HTERT RPE-1 (cell line): ENCODE data around the gene RANBP3.
"Not testable (repeated sequence)": the region's sequence is repeated elsewhere in the genome, so short reads cannot be mapped to it uniquely, and the experiment has no call there.

ENCODE experiments used
- in situ Hi-C: fragments of 300-500 bp; cut with MboI; formaldehyde crosslinking; loops from 4 replicates; pipeline ENCODE4 v1.14.3; 2020; ENCODE audit warnings: low sequenced_read_pairs

The RANBP3 gene

GRCh38 chr19:5977785-5978605 lies at the start of gene RANBP3:
TSS of gene RANBP3 (minus strand) at chr19:5978140. CDS start at chr19:5978082, 58 bp downstream.
- in situ Hi-C loops, result no loop called here

- in situ Hi-C loops, result no loop called here
Observed at GRCh38 chr19:6026390-6027227, 48.7 kb upstream of the RANBP3 start.

GRCh38 chr19:6024756-6025155 lies 46.8 kb upstream of the RANBP3 start:
- in situ Hi-C loops, result not testable (repeated sequence)

- in situ Hi-C loops, result no loop called here
Observed at GRCh38 chr19:6023936-6024335, 46.0 kb upstream of the RANBP3 start.

- in situ Hi-C loops, result no loop called here
Observed at GRCh38 chr19:6023085-6023682, 45.2 kb upstream of the RANBP3 start.

GRCh38 chr19:6022570-6023064 lies 44.7 kb upstream of the RANBP3 start:
- in situ Hi-C loops, result no loop called here

GRCh38 chr19:6021878-6022569 lies 44.1 kb upstream of the RANBP3 start:
- in situ Hi-C loops, result no loop called here

- in situ Hi-C loops, result no loop called here
Observed at GRCh38 chr19:6020972-6021805, 43.2 kb upstream of the RANBP3 start.

GRCh38 chr19:6020166-6020882 lies 42.4 kb upstream of the RANBP3 start:
- in situ Hi-C loops, result no loop called here

- in situ Hi-C loops, result no loop called here
Observed at GRCh38 chr19:6018786-6019185, 40.8 kb upstream of the RANBP3 start.

GRCh38 chr19:6017576-6017975 lies 39.6 kb upstream of the RANBP3 start:
- in situ Hi-C loops, result no loop called here

- in situ Hi-C loops, result no loop called here
Observed at GRCh38 chr19:6015841-6016545, 38.1 kb upstream of the RANBP3 start.

- in situ Hi-C loops, result no loop called here
Observed at GRCh38 chr19:6014551-6015135, 36.7 kb upstream of the RANBP3 start.

- in situ Hi-C loops, result no loop called here
Observed at GRCh38 chr19:6012426-6013170, 34.7 kb upstream of the RANBP3 start.

GRCh38 chr19:6011794-6012193 lies 33.9 kb upstream of the RANBP3 start:
- in situ Hi-C loops, result no loop called here

GRCh38 chr19:6011206-6011605 lies 33.3 kb upstream of the RANBP3 start:
- in situ Hi-C loops, result no loop called here

- in situ Hi-C loops, result no loop called here
Observed at GRCh38 chr19:6010107-6010506, 32.2 kb upstream of the RANBP3 start.

- in situ Hi-C loops, result no loop called here
Observed at GRCh38 chr19:6007866-6008265, 29.9 kb upstream of the RANBP3 start.
